IMR-90 (cell line): Measurements from ENCODE around the gene C2CD4C. TPM values are rescaled to one million over a fixed set of nuclear protein-coding genes. Genes with fewer than 3 reads are reported as not detected.

Experiments used
- ATAC-seq: fragments of 200-7000 bp; cut with Tn5 transposase; 2 replicates; pipeline ENCODE4 v1.9.1; 2020; ENCODE audit warnings: low read depth, mild to moderate bottlenecking, moderate library complexity
- BruUV-seq: library from RNA; stranded (reverse); fragments of 400-500 nt; replicated peaks from 2 replicates; lab custom pipeline; 2021; lab: Mats Ljungman, UMichigan
- CTCF ChIA-PET: fragments of 300-600 bp; formaldehyde crosslinking; extraction: SDS; loops from one replicate; lab custom pipeline; 2021; ENCODE audit warnings: antibody characterized with exemption; lab: Yijun Ruan, JAX
- POLR2A ChIA-PET: fragments of 300-600 bp; sonication (Branson Sonifier 250); formaldehyde crosslinking; loops from one replicate; lab custom pipeline; 2022; ENCODE audit warnings: antibody characterized with exemption; ENCODE audit not compliant: unreplicated experiment; lab: Charles Lee
- DNase-seq: peaks from one replicate; pipeline ENCODE4 v3.0.0; 2013
- H2AFZ ChIP-seq: replicated peaks from 2 replicates; pipeline ENCODE3; 2013; ENCODE audit warnings: low read length, mild to moderate bottlenecking; ENCODE audit not compliant: poor library complexity
- H2AK5ac ChIP-seq: 2 replicates; pipeline ENCODE4 v1.6.1; 2013; ENCODE audit warnings: low read depth, low read length, inconsistent platforms
- H2AK9ac ChIP-seq: replicated peaks from 2 replicates; pipeline ENCODE3; 2013; ENCODE audit warnings: mild to moderate bottlenecking, low read depth, low read length, moderate library complexity; ENCODE audit not compliant: poor library complexity
- H2BK120ac ChIP-seq: 2 replicates; pipeline ENCODE4 v1.6.1; 2013; ENCODE audit warnings: low read depth, low read length, inconsistent platforms
- H2BK15ac ChIP-seq: 3 replicates; pipeline ENCODE4 v1.6.1; 2013; ENCODE audit warnings: low read depth, low read length, inconsistent platforms
- H2BK20ac ChIP-seq: 2 replicates; pipeline ENCODE4 v1.6.1; 2013; ENCODE audit warnings: low read depth, mild to moderate bottlenecking, inconsistent platforms, low read length, moderate library complexity
- H2BK5ac ChIP-seq: 2 replicates; pipeline ENCODE4 v1.6.1; 2013; ENCODE audit warnings: mild to moderate bottlenecking, low read depth, low read length, inconsistent platforms; ENCODE audit not compliant: poor library complexity, severe bottlenecking
- H3K14ac ChIP-seq: replicated peaks from 2 replicates; pipeline ENCODE4 v1.6.1; 2013; ENCODE audit warnings: low read depth, low read length, inconsistent platforms
- H3K18ac ChIP-seq: 2 replicates; pipeline ENCODE4 v1.6.1; 2013; ENCODE audit warnings: low read depth, low read length, control low read depth
- H3K23ac ChIP-seq: 2 replicates; pipeline ENCODE4 v1.6.1; 2013; ENCODE audit warnings: low read depth, low read length, inconsistent platforms
- H3K27ac ChIP-seq: 2 replicates; pipeline ENCODE4 v1.5.1; 2013; ENCODE audit warnings: mild to moderate bottlenecking, control low read depth, low read length; ENCODE audit not compliant: insufficient read depth
- H3K27me3 ChIP-seq: 2 replicates; pipeline ENCODE4 v1.6.1; 2013; ENCODE audit warnings: low read length; ENCODE audit not compliant: control insufficient read depth, insufficient read depth
- H3K36me3 ChIP-seq: 2 replicates; pipeline ENCODE4 v1.6.1; 2013; ENCODE audit warnings: low read length, mixed read lengths; ENCODE audit not compliant: control insufficient read depth, insufficient read depth
- H3K4ac ChIP-seq: 2 replicates; pipeline ENCODE4 v1.6.1; 2013; ENCODE audit warnings: low read depth, low read length, inconsistent platforms
- H3K4me1 ChIP-seq: 2 replicates; pipeline ENCODE4 v1.6.1; 2013; ENCODE audit warnings: low read length, mixed read lengths; ENCODE audit not compliant: control insufficient read depth, insufficient read depth
- H3K4me2 ChIP-seq: 2 replicates; pipeline ENCODE4 v1.6.1; 2013; ENCODE audit warnings: low read depth, mild to moderate bottlenecking, control low read depth, low read length, moderate library complexity
- H3K4me3 ChIP-seq: 2 replicates; pipeline ENCODE4 v1.5.1; 2013; ENCODE audit warnings: low read depth, mild to moderate bottlenecking, control low read depth, low read length, moderate library complexity; ENCODE audit not compliant: insufficient read depth
- H3K56ac ChIP-seq: 2 replicates; pipeline ENCODE4 v1.6.1; 2013; ENCODE audit warnings: low read length, inconsistent platforms; ENCODE audit not compliant: insufficient read depth; ENCODE audit errors: extremely low read depth
- H3K79me1 ChIP-seq, 2 experiments: 2 replicates each; pipeline ENCODE4 v1.6.1; 2013; ENCODE audit warnings: low read length in 2 of 2, inconsistent platforms in 1 of 2, low read depth in 1 of 2
- H3K9ac ChIP-seq: 2 replicates; pipeline ENCODE4 v1.6.1; 2013; ENCODE audit warnings: low read depth, low read length, control low read depth
- H3K9me1 ChIP-seq: 2 replicates; pipeline ENCODE4 v1.6.1; 2013; ENCODE audit warnings: low read length, inconsistent platforms; ENCODE audit not compliant: insufficient read depth
- H3K9me3 ChIP-seq: 2 replicates; pipeline ENCODE4 v1.6.1; 2013; ENCODE audit warnings: low read length; ENCODE audit not compliant: control insufficient read depth, insufficient read depth
- H4K20me1 ChIP-seq: 2 replicates; pipeline ENCODE4 v1.6.1; 2013; ENCODE audit warnings: low read length, inconsistent platforms; ENCODE audit not compliant: insufficient read depth
- H4K5ac ChIP-seq: 2 replicates; pipeline ENCODE4 v1.6.1; 2013; ENCODE audit warnings: mild to moderate bottlenecking, low read depth, low read length, control low read depth
- H4K8ac ChIP-seq, 2 experiments: 2 replicates each; pipeline ENCODE4 v1.6.1; 2013; ENCODE audit warnings: low read depth in 2 of 2, low read length in 2 of 2, control low read depth in 1 of 2, inconsistent platforms in 1 of 2
- H4K91ac ChIP-seq: 2 replicates; pipeline ENCODE4 v1.6.1; 2013; ENCODE audit warnings: low read depth, low read length, inconsistent platforms; ENCODE audit not compliant: insufficient read depth
- BHLHE40 ChIP-seq: fragments of 150-350 bp; IDR thresholded peaks from 2 replicates; pipeline ENCODE4 v1.6.1; 2016; ENCODE audit warnings: mild to moderate bottlenecking, low read depth, low read length
- CEBPB ChIP-seq: IDR thresholded peaks from 2 replicates; pipeline ENCODE4 v1.6.1; 2012; ENCODE audit warnings: low read depth, low read length, improper control_type of control experiment
- CHD1 ChIP-seq: IDR thresholded peaks from 2 replicates; pipeline ENCODE4 v1.6.1; 2012; ENCODE audit warnings: low read depth, low read length, improper control_type of control experiment
- ELK1 ChIP-seq: fragments of 150-350 bp; IDR thresholded peaks from 2 replicates; pipeline ENCODE4 v1.6.1; 2016; ENCODE audit warnings: low read depth, mild to moderate bottlenecking, low read length, moderate library complexity, borderline replicate concordance
- FOS ChIP-seq: fragments of 150-350 bp; IDR thresholded peaks from 2 replicates; pipeline ENCODE4 v1.6.1; 2016; ENCODE audit warnings: low read depth, low read length
- MAFK ChIP-seq: IDR thresholded peaks from 2 replicates; pipeline ENCODE4 v1.6.1; 2012; ENCODE audit warnings: low read depth, low read length, improper control_type of control experiment
- MAZ ChIP-seq: IDR thresholded peaks from 2 replicates; pipeline ENCODE4 v1.6.1; 2012; ENCODE audit warnings: low read depth, mild to moderate bottlenecking, low read length, improper control_type of control experiment, moderate library complexity, borderline replicate concordance
- MXI1 ChIP-seq: IDR thresholded peaks from 2 replicates; pipeline ENCODE4 v1.6.1; 2012; ENCODE audit warnings: low read depth, mild to moderate bottlenecking, low read length, moderate library complexity, borderline replicate concordance
- NFE2L2 ChIP-seq: fragments of 150-350 bp; IDR thresholded peaks from 2 replicates; pipeline ENCODE4 v1.6.1; 2016; ENCODE audit warnings: low read depth, mild to moderate bottlenecking, low read length
- POLR2A ChIP-seq: IDR thresholded peaks from 2 replicates; pipeline ENCODE4 v1.6.1; 2012; ENCODE audit warnings: mild to moderate bottlenecking, low read depth, low read length
- RAD21 ChIP-seq: IDR thresholded peaks from 2 replicates; pipeline ENCODE4 v1.6.1; 2012; ENCODE audit warnings: low read length, improper control_type of control experiment
- RCOR1 ChIP-seq: IDR thresholded peaks from 2 replicates; pipeline ENCODE4 v1.6.1; 2012; ENCODE audit warnings: mild to moderate bottlenecking, low read length, improper control_type of control experiment; ENCODE audit not compliant: insufficient replicate concordance
- RFX5 ChIP-seq: IDR thresholded peaks from 2 replicates; pipeline ENCODE4 v1.8.0; 2012; ENCODE audit warnings: low read depth, mild to moderate bottlenecking, low read length, moderate library complexity
- SMC3 ChIP-seq: fragments of 150-350 bp; IDR thresholded peaks from 2 replicates; pipeline ENCODE4 v1.6.1; 2016; ENCODE audit warnings: low read depth, mild to moderate bottlenecking, antibody characterized with exemption, low read length, moderate library complexity
- WGBS, 2 experiments: methylation state at CpG; one replicate each; pipeline versions ENCODE4 v1.1.5 to v1.1.7; 2013; ENCODE audit warnings: missing lambda C conversion rate in 2 of 2; ENCODE audit not compliant: insufficient read length in 1 of 2; ENCODE audit errors: extremely low coverage in 2 of 2; 5-methylcytosine and 5-hydroxymethylcytosine counted together
- dilution Hi-C: fragments of 300-500 bp; cut with HindIII; formaldehyde crosslinking; loops from one replicate; pipeline ENCODE4 v1.14.3; 2018; ENCODE audit warnings: low sequenced_read_pairs; ENCODE audit not compliant: unreplicated experiment
- in situ Hi-C: fragments of 300-500 bp; cut with MboI; formaldehyde crosslinking; loops from 3 replicates; pipeline ENCODE4 v1.14.3; 2019; ENCODE audit warnings: low sequenced_read_pairs, inconsistent platforms, mixed read lengths
- intact Hi-C: fragments of 100-400 bp; cut with micrococcal nuclease; formaldehyde crosslinking; loops from 2 replicates; pipeline ENCODE4 v1.10.0; 2022
- polyA plus RNA-seq, 3 experiments: library from polyadenylated mRNA; depleted of rRNA; stranded (reverse); fragments of >200 nt; gene quantifications; 2 replicates each; pipeline ENCODE4 v1.2.3, GENCODE V29; 2012; ENCODE audit warnings: low replicate concordance in 1 of 3
- total RNA-seq: library from RNA; depleted of rRNA; stranded (reverse); fragments of >200 nt; gene quantifications from 2 replicates; pipeline ENCODE4 v1.2.3, GENCODE V29; 2012
- TF ChIP-seq, protein P1 (sequence below): fragments of 150-350 bp; IDR thresholded peaks from 2 replicates; pipeline ENCODE4 v1.6.1; 2017; ENCODE audit warnings: mild to moderate bottlenecking, antibody characterized with exemption, low read length, low read depth
- TF ChIP-seq, protein P2 (sequence below): conservative IDR thresholded peaks from 2 replicates; pipeline ENCODE4 v1.5.1; 2012; ENCODE audit warnings: mild to moderate bottlenecking, low read depth, low read length, improper control_type of control experiment

C2CD4C gene
- total and polyA plus RNA-seq, 2 of the 4 experiments (the other 2 are of a cell fraction), result under 0.01 to 0.07 TPM

DNA sequence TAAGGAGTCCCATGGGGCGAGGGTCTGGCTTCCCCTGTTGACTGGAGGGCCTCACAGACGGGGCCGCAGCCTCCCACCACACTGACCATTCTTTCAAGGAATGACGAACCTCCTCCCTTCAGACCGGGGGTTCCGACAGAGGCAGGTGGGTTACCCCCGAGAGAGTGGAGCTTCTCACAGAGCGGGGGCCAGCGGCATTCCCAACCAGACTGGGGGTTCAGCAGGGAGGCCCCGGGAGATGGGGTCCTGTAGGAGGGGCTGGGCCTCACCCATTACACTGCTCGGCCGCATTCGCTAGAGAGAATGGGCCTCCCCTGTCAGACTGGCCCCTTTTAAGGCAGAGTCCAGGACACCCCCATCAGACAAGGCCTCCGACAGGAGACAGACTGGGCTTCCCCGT, 15.6 kb upstream of the C2CD4C start:
- H3K23ac ChIP-seq, result no peak overlapping the region
- H3K18ac ChIP-seq, result no peak overlapping the region
- H4K8ac ChIP-seq, result no peak overlapping the region
- ChIA-PET CTCF (no interaction called here), POLR2A (no interaction called here)
- H3K4me1 ChIP-seq, result no peaks in the 10 kb centered on the region
- BruUV-seq, result no TSS peak
- no peaks in the 10 kb centered on the region for H3K79me1 ChIP-seq
- H4K5ac ChIP-seq, result no peak overlapping the region
- H3K9me1 ChIP-seq, result no peaks in the 10 kb centered on the region
- no peak overlapping the region for H3K56ac ChIP-seq
- ATAC-seq (no peak), DNase-seq (no peak)
- H2BK20ac ChIP-seq, result no peak overlapping the region
- no peak overlapping the region for H3K4me3 ChIP-seq
- H2AK5ac ChIP-seq, result no peak overlapping the region
- in situ Hi-C loops (no loop called here), dilution Hi-C loops (no loop called here), intact Hi-C loops (no loop called here)
- no peak overlapping the region for H3K9ac ChIP-seq
- no peak overlapping the region for H2AK9ac ChIP-seq
- H3K27me3 ChIP-seq, result peaks cover 4% of the 10 kb centered on the region; the same call in 1 of the 2 replicates
- H3K27ac ChIP-seq, result no peak overlapping the region
- no peaks in the 10 kb centered on the region for H4K20me1 ChIP-seq
- TF ChIP-seq ELK1 (no peak), CHD1 (no peak), RCOR1 (no peak), SMC3 (no peak), BHLHE40 (no peak), NFE2L2 (no peak), FOS (no peak), CEBPB (no peak), RFX5 (no peak), MAZ (no peak), RAD21 (no peak), MXI1 (no peak), POLR2A (no peak), MAFK (no peak)
- TF ChIP-seq, protein P1, sequence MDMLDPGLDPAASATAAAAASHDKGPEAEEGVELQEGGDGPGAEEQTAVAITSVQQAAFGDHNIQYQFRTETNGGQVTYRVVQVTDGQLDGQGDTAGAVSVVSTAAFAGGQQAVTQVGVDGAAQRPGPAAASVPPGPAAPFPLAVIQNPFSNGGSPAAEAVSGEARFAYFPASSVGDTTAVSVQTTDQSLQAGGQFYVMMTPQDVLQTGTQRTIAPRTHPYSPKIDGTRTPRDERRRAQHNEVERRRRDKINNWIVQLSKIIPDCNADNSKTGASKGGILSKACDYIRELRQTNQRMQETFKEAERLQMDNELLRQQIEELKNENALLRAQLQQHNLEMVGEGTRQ, result no peak
- TF ChIP-seq, protein P2, sequence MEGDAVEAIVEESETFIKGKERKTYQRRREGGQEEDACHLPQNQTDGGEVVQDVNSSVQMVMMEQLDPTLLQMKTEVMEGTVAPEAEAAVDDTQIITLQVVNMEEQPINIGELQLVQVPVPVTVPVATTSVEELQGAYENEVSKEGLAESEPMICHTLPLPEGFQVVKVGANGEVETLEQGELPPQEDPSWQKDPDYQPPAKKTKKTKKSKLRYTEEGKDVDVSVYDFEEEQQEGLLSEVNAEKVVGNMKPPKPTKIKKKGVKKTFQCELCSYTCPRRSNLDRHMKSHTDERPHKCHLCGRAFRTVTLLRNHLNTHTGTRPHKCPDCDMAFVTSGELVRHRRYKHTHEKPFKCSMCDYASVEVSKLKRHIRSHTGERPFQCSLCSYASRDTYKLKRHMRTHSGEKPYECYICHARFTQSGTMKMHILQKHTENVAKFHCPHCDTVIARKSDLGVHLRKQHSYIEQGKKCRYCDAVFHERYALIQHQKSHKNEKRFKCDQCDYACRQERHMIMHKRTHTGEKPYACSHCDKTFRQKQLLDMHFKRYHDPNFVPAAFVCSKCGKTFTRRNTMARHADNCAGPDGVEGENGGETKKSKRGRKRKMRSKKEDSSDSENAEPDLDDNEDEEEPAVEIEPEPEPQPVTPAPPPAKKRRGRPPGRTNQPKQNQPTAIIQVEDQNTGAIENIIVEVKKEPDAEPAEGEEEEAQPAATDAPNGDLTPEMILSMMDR, result no peak
- H3K36me3 ChIP-seq, result no peaks in the 10 kb centered on the region
- no peak overlapping the region for H2BK15ac ChIP-seq
- WGBS, 2 experiments, result no CpG with 5 or more reads among the region's 15 CpGs
- H3K4me2 ChIP-seq, result no peak overlapping the region
- no peak overlapping the region for H2BK5ac ChIP-seq
- H2AFZ ChIP-seq, result no peak overlapping the region
- H3K9me3 ChIP-seq, result no peaks in the 10 kb centered on the region
- H3K4ac ChIP-seq, result no peak overlapping the region
- no peak overlapping the region for H4K91ac ChIP-seq
- H2BK120ac ChIP-seq, result no peak overlapping the region
- H3K14ac ChIP-seq, result no peak overlapping the region
